GM23248 (cell line): ENCODE measurements around the gene FERMT2.

Experiments used
- EZH2 ChIP-seq: fragments of 200-600 bp; sonication (generic); IDR thresholded peaks from 2 replicates; pipeline ENCODE4 v1.6.1; 2018; ENCODE audit warnings: antibody characterized with exemption, mild to moderate bottlenecking; ENCODE audit not compliant: insufficient read depth, poor library complexity, severe bottlenecking
- EZH2phosphoT487 ChIP-seq: fragments of 200-600 bp; sonication (generic); IDR thresholded peaks from 2 replicates; pipeline ENCODE4 v1.6.1; 2018; ENCODE audit warnings: antibody characterized with exemption, moderate library complexity, mild to moderate bottlenecking, low read depth; ENCODE audit not compliant: insufficient read depth

DNA sequence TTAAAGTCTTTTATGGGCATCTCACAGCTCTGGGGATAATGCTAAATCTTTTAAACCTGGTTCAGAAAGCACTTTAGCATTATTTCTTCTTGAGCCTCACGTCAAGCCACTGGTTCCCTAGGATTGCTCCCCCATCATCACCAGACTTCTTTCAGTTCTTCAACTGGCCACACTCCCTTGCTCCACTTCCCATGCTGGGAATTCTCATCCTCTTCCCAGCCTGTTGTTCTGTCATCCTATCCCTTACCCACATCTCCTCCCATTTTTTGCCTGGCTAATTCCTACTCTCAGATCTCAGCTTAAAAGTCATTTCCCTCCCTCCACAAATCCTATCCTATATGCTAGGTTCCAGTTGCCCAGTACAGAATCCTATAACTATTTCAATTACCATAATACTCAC lies 14.4 kb downstream of the FERMT2 start:
- TF ChIP-seq EZH2phosphoT487 (no peak), EZH2 (no peak)
